Testis (tissue), 2 donors: ENCODE results near the gene BEND3.

Source experiments
- CTCF ChIP-seq, 3 experiments: fragments of 450-650 bp in 2 of 3; fragments of 200-600 bp in 1 of 3; sonication (generic) in 1 of 3; IDR thresholded peaks; one replicate each; pipeline ENCODE4 v1.5.1; 2016 to 2019; ENCODE audit warnings: antibody characterized with exemption in 3 of 3, mild to moderate bottlenecking in 2 of 3, moderate library complexity in 1 of 3
- POLR2A ChIP-seq: fragments of 450-650 bp; IDR thresholded peaks from one replicate; pipeline ENCODE4 v1.6.1; 2017; ENCODE audit warnings: antibody characterized with exemption, mild to moderate bottlenecking, moderate library complexity

GRCh38 chr6:107106165-107106564 is 9.2 kb downstream of the BEND3 start:
- TF ChIP-seq CTCF (IDR thresholded peaks at IDR 0.05) = no peak
- no peak for TF ChIP-seq POLR2A
